T-helper 1 cell treated with Interleukin-12 subunit alpha and Interleukin-12 subunit beta and Interleukin-4 antibody, amounts not matched to agents 30 ng/mL and 1 ng/mL, for 36 hours (primary cell): Measurements from ENCODE around the gene SUPT16H. TPM values are rescaled to one million over a fixed set of nuclear protein-coding genes. Genes with fewer than 3 reads are reported as not detected.
"Not testable (repeated sequence)": the region's sequence is repeated elsewhere in the genome, so short reads cannot be mapped to it uniquely, and the experiment has no call there.

ENCODE experiments used
- intact Hi-C: fragments of 100-400 bp; cut with micrococcal nuclease; formaldehyde crosslinking; loops from one replicate; pipeline ENCODE4 v1.15.1; 2024
- total RNA-seq: library from RNA; stranded (reverse); gene quantifications from 2 replicates; pipeline ENCODE4 v1.2.3, GENCODE V29; 2022

Gene SUPT16H
- total RNA-seq, 1 donor from 2014 or later = 111 TPM

GRCh38 chr14:21307637-21308036, 76.2 kb downstream of the SUPT16H start:
- intact Hi-C loops = loop anchor here (1.0 to 5.0 kb wide), 7 partner anchors 38 to 170 kb away; partner anchors contain the start of genes CHD8, HNRNPC, SUPT16H and TOX4

- intact Hi-C loops = not testable (repeated sequence)
These were observed 81.0 kb downstream of the SUPT16H start for GRCh38 chr14:21302836-21303140.

GRCh38 chr14:21302013-21302835, 81.6 kb downstream of the SUPT16H start:
- intact Hi-C loops = no loop called here

Other genes starting within 250 kb of the SUPT16H start
- gene OR5AU1, start 228.0 kb downstream of the SUPT16H start, total RNA-seq = not detected in 2 replicates
- gene HNRNPC, start 114.6 kb downstream of the SUPT16H start, total RNA-seq = 713 and 715 TPM in 2 replicates
- not detected in 2 replicates for gene RPGRIP1, start 103.9 kb downstream of the SUPT16H start, total RNA-seq
- gene CHD8, start 72.1 kb upstream of the SUPT16H start, total RNA-seq = 135 and 141 TPM in 2 replicates
- gene RAB2B, start 92.9 kb upstream of the SUPT16H start, total RNA-seq = 35.4 and 35.6 TPM in 2 replicates
- gene TOX4, start 93.2 kb upstream of the SUPT16H start, total RNA-seq = 84.3 and 96.9 TPM in 2 replicates
- gene METTL3, start 127.3 kb upstream of the SUPT16H start, total RNA-seq = 72.8 and 74.0 TPM in 2 replicates
- 1.2 and 1.4 TPM in 2 replicates for gene SALL2, start 142.3 kb upstream of the SUPT16H start, total RNA-seq
- gene OR10G3, start 196.1 kb upstream of the SUPT16H start, total RNA-seq = not detected in 2 replicates